DOHH2 (cell line): ENCODE measurements around the gene CDH4.

Experiments
- CTCF ChIP-seq: fragments of 200-600 bp; sonication (generic); IDR thresholded peaks from one replicate; pipeline ENCODE4 v1.5.1; 2014; ENCODE audit warnings: antibody characterized with exemption, mild to moderate bottlenecking, low read depth, low read length; ENCODE audit not compliant: poor library complexity, severe bottlenecking
- EZH2phosphoT487 ChIP-seq: fragments of 200-600 bp; sonication (generic); IDR thresholded peaks from 2 replicates; pipeline ENCODE4 v1.6.1; 2017; ENCODE audit warnings: borderline replicate concordance, mild to moderate bottlenecking, antibody characterized with exemption, low read length, moderate library complexity, mixed read lengths

DNA sequence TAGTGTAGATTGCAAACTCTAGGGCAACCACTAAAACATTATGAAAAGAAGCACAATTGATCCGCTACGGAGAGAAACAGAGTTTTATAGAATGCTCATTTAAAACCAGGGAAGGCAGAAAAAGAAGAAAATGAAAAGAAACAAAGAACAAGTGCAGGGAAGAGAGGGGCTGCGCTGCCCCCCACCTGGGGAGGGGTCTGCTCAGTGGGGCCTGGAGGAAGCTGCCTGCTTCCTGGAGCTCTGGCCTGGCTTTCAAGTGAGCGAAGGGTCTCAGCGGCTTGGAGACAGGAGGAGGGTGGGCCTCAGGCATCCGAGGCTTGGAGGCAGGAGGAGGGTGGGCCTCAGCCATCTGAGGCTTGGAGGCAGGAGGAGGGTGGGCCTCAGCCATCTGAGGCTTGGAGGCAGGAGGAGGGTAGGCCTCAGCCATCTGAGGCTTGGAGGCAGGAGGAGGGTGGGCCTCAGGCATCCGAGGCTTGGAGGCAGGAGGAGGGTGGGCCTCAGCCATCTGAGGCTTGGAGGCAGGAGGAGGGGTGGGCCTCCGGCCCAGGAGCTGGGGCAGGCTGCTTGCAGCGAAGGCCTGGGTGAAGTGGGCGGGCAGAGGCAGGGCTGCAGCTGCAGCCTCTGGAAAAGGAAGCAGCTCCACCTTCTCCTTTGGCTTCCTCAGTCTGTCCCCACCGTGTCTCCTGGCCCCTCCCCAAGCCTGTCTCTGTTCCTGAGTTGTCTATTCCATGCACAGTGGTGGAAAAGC lies 407.4 kb downstream of the CDH4 start:
- TF ChIP-seq CTCF (no peak), EZH2phosphoT487 (no peak)
